ENCODE measurements around the gene VTI1B. TPM values are rescaled to one million over a fixed set of nuclear protein-coding genes. Genes with fewer than 3 reads are reported as not detected.

The VTI1B gene
- total RNA-seq, 8 experiments from 2014 or later: 48.8 to 90.4 (median 63.4) TPM

DNA sequence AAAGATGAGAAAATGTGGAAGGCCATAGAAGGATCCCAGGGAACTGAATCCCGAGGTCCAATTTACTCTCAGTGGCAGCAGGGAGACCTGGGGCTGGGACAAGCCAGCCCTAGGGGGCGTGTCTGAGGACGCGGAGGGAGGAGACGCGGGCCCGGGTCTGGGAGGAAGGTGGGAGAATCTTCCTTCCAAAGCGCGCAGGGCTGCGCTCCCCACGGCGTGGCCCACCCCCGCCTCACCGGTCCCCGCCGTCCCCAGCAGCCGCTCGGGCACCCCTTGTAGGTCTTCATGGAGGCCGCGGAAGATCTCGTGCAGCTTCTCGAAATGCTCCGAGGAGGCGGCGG, 323 bp downstream of the VTI1B start:
- in situ Hi-C loops (cut with MboI; ENCODE audit: low pct_unique_long_range_greater_than_20kb in 2 of 9, low sequenced_read_pairs in 9 of 9, unreplicated experiment in 9 of 9): loop anchor here in 1 of 9 experiments (10.0 kb wide), 1 partner anchor 49 kb away; no protein-coding TSS in a partner anchor
- peak overlapping the region; percentile 62 to 100 (median 94) for H3K4me3 ChIP-seq
- WGBS, 10 experiments: 0% methylated on average over 1 to 2 of the region's 25 CpGs; no CpG with 5 or more reads in 7 of the 10 experiments
- H3K27ac ChIP-seq: peak overlapping the region; percentile 99 to 100
- ATAC-seq (replicated peaks in 6 of 8): peak; percentile 61 to 87 (median 84)
- peaks cover 4 to 12% of the 10 kb centered on the region in 2 donors for H3K4me1 ChIP-seq (replicated peaks in 1 of 2)

- H3K27ac ChIP-seq: peak overlapping the region in 1 of 2 donors; percentile 100
- 2 to 53% (median 31%) methylated on average over 3 to 5 of the region's 5 CpGs for WGBS, 10 experiments
- H3K4me3 ChIP-seq: peak overlapping the region; percentile 62 to 100 (median 94)
- no peak for ATAC-seq (replicated peaks in 6 of 8)
- in situ Hi-C loops (cut with MboI; ENCODE audit: low pct_unique_long_range_greater_than_20kb in 2 of 9, low sequenced_read_pairs in 9 of 9, unreplicated experiment in 9 of 9): loop anchor here in 1 of 9 experiments (10.0 kb wide), 1 partner anchor 49 kb away; no protein-coding TSS in a partner anchor
- peaks cover 4 to 12% of the 10 kb centered on the region in 2 donors for H3K4me1 ChIP-seq (replicated peaks in 1 of 2)
These were observed 981 bp downstream of the VTI1B start for GRCh38 chr14:67673451-67673850.

DNA sequence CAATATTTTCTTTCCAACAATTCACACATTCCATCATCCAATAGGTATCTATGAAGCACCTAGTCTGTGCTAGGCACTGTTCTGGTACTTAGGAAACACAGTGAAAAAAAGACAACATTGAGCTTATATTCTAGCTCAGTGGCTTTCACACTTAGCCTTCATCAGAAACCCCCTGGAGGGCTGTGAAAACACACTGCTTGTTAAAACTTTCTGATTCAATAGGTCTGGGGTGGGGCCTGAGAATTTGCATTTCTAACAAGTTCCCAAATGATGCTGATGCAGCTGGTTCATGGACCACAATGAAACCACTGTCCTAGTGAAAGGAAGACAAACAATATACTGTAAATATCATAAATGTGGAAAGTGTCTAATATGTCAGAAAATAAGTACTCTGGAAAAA, 5.9 kb downstream of the VTI1B start:
- H3K4me1 ChIP-seq (replicated peaks in 1 of 2): peaks cover 4 to 9% of the 10 kb centered on the region in 2 donors
- no peak overlapping the region for H3K27ac ChIP-seq
- no peak for ATAC-seq (replicated peaks in 6 of 8)
- in situ Hi-C loops (cut with MboI; ENCODE audit: low pct_unique_long_range_greater_than_20kb in 2 of 9, low sequenced_read_pairs in 9 of 9, unreplicated experiment in 9 of 9): no loop called here
- no peak overlapping the region for H3K4me3 ChIP-seq

DNA sequence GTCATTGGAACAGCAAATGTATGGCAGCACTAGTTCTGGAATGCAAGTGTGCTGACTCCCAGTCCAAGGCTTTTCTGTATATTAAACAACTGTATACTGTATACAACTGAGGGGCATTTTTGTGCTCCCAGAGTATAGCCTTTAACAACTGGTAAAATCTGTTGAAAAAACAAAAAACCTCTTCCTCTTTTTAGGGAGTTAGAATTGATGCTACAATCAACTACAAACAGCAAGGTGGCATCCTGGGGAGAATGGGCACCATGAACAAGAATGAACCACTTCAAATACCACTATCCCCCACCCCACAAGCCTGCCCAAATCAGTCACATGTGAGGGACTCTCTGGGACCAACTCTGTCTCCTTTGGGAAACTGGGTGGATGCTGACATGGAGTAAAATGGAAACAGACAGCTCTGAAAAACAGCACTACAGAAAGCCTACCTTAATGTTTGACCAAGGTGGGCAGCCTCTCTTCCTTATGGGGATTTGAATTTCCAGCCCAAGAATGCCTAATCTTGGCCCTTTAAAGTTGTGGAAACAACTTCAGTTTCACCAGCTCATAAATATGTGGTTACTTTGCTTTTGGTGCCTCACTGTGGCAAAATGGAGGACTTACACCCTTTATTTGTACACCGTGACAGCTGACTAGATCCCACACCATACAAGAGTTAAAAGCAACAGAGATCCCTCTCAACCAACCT, 7.5 kb downstream of the VTI1B start:
- WGBS, 10 experiments: 0 to 89% (median 50%) methylated on average over 1 of the region's 1 CpG; no CpG with 5 or more reads in 4 of the 10 experiments
- ATAC-seq (replicated peaks in 6 of 8): peak in 6 of 8 experiments; percentile 38 to 89 (median 73)
- in situ Hi-C loops (cut with MboI; ENCODE audit: low pct_unique_long_range_greater_than_20kb in 2 of 9, low sequenced_read_pairs in 9 of 9, unreplicated experiment in 9 of 9): no loop called here
- H3K4me3 ChIP-seq: no peak overlapping the region
- no peaks in the 10 kb centered on the region for H3K4me1 ChIP-seq (replicated peaks in 1 of 2)
- H3K27ac ChIP-seq: no peak overlapping the region

- peak in 3 of 8 experiments; percentile 58 to 90 (median 88) for ATAC-seq (replicated peaks in 6 of 8)
- Histone ChIP-seq H3K27ac (no peak overlapping the region), H3K4me1 (replicated peaks in 1 of 2) (no peaks in the 10 kb centered on the region), H3K4me3 (no peak overlapping the region)
- in situ Hi-C loops (cut with MboI; ENCODE audit: low pct_unique_long_range_greater_than_20kb in 2 of 9, low sequenced_read_pairs in 9 of 9, unreplicated experiment in 9 of 9): no loop called here
- 0 to 100% (median 90%) methylated on average over 1 to 2 of the region's 2 CpGs; no CpG with 5 or more reads in 5 of the 10 experiments for WGBS, 10 experiments
These were observed 8.6 kb downstream of the VTI1B start for GRCh38 chr14:67665868-67666267.

GRCh38 chr14:67663633-67664032, 10.8 kb downstream of the VTI1B start:
- 86 to 100% (median 100%) methylated on average over 1 to 4 of the region's 4 CpGs; no CpG with 5 or more reads in 1 of the 10 experiments for WGBS, 10 experiments
- H3K27ac ChIP-seq: no peak overlapping the region
- in situ Hi-C loops (cut with MboI; ENCODE audit: low pct_unique_long_range_greater_than_20kb in 2 of 9, low sequenced_read_pairs in 9 of 9, unreplicated experiment in 9 of 9): no loop called here
- H3K4me3 ChIP-seq: no peak overlapping the region
- H3K4me1 ChIP-seq (replicated peaks in 1 of 2): no peaks in the 10 kb centered on the region
- no peak for ATAC-seq (replicated peaks in 6 of 8)

- ATAC-seq (replicated peaks in 6 of 8): peak in 1 of 8 experiments; percentile 24
- Histone ChIP-seq H3K4me3 (no peak overlapping the region), H3K27ac (no peak overlapping the region), H3K4me1 (replicated peaks in 1 of 2) (no peaks in the 10 kb centered on the region)
- 50 to 93% (median 68%) methylated on average over 1 to 5 of the region's 6 CpGs; no CpG with 5 or more reads in 3 of the 10 experiments for WGBS, 10 experiments
- in situ Hi-C loops (cut with MboI; ENCODE audit: low pct_unique_long_range_greater_than_20kb in 2 of 9, low sequenced_read_pairs in 9 of 9, unreplicated experiment in 9 of 9): no loop called here
These were observed 20.7 kb downstream of the VTI1B start for GRCh38 chr14:67653651-67654280.

- in situ Hi-C loops (cut with MboI; ENCODE audit: low pct_unique_long_range_greater_than_20kb in 2 of 9, low sequenced_read_pairs in 9 of 9, unreplicated experiment in 9 of 9): no loop called here
- H3K4me3 ChIP-seq: no peak overlapping the region
- H3K4me1 ChIP-seq (replicated peaks in 1 of 2): no peaks in the 10 kb centered on the region
- ATAC-seq (replicated peaks in 6 of 8): no peak
- 40 to 100% (median 88%) methylated on average over 1 of the region's 1 CpG; no CpG with 5 or more reads in 3 of the 10 experiments for WGBS, 10 experiments
- H3K27ac ChIP-seq: no peak overlapping the region
These were observed 22.2 kb downstream of the VTI1B start for GRCh38 chr14:67652189-67652588.

GRCh38 chr14:67650694-67651093, 23.7 kb downstream of the VTI1B start:
- WGBS, 10 experiments: 0 to 100% (median 43%) methylated on average over 1 to 2 of the region's 2 CpGs; no CpG with 5 or more reads in 6 of the 10 experiments
- in situ Hi-C loops (cut with MboI; ENCODE audit: low pct_unique_long_range_greater_than_20kb in 2 of 9, low sequenced_read_pairs in 9 of 9, unreplicated experiment in 9 of 9): no loop called here
- Histone ChIP-seq H3K4me3 (no peak overlapping the region), H3K27ac (no peak overlapping the region), H3K4me1 (replicated peaks in 1 of 2) (no peaks in the 10 kb centered on the region)
- ATAC-seq (replicated peaks in 6 of 8): peak in 1 of 8 experiments; percentile 81

- no peak for ATAC-seq (replicated peaks in 6 of 8)
- no peak overlapping the region for H3K27ac ChIP-seq
- no peaks in the 10 kb centered on the region for H3K4me1 ChIP-seq (replicated peaks in 1 of 2)
- in situ Hi-C loops (cut with MboI; ENCODE audit: low pct_unique_long_range_greater_than_20kb in 2 of 9, low sequenced_read_pairs in 9 of 9, unreplicated experiment in 9 of 9): no loop called here
- no peak overlapping the region for H3K4me3 ChIP-seq
- WGBS, 10 experiments: 0 to 100% (median 92%) methylated on average over 1 of the region's 1 CpG; no CpG with 5 or more reads in 4 of the 10 experiments
These were observed 24.3 kb downstream of the VTI1B start for GRCh38 chr14:67650151-67650550.

GRCh38 chr14:67646131-67646530, 28.3 kb downstream of the VTI1B start:
- no peak for ATAC-seq (replicated peaks in 6 of 8)
- in situ Hi-C loops (cut with MboI; ENCODE audit: low pct_unique_long_range_greater_than_20kb in 2 of 9, low sequenced_read_pairs in 9 of 9, unreplicated experiment in 9 of 9): no loop called here
- H3K4me1 ChIP-seq (replicated peaks in 1 of 2): no peaks in the 10 kb centered on the region
- H3K27ac ChIP-seq: no peak overlapping the region
- 80 to 100% (median 90%) methylated on average over 1 to 3 of the region's 3 CpGs; no CpG with 5 or more reads in 4 of the 10 experiments for WGBS, 10 experiments
- H3K4me3 ChIP-seq: no peak overlapping the region

DNA sequence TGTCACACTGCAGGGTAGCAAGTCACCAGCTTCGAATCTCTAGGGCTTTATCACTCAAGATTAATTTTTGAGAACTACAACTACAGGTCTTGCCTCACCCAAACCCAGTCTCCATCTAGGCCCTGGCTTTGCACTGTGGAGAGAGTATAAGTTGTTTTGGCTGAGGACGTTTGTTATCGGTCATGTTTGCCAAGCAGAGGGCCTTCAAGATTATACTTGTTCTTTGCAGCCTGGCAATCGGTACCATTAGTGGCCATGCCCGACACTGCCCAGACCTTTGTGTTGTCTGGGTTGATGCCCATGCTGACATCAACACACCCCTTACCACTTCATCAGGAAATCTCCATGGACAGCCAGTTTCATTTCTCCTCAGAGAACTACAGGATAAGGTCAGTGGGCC, 29.0 kb downstream of the VTI1B start:
- no peak overlapping the region for H3K4me3 ChIP-seq
- ATAC-seq (replicated peaks in 6 of 8): no peak
- no peak overlapping the region for H3K27ac ChIP-seq
- no peaks in the 10 kb centered on the region for H3K4me1 ChIP-seq (replicated peaks in 1 of 2)
- in situ Hi-C loops (cut with MboI; ENCODE audit: low pct_unique_long_range_greater_than_20kb in 2 of 9, low sequenced_read_pairs in 9 of 9, unreplicated experiment in 9 of 9): no loop called here
- 83 to 100% (median 91%) methylated on average over 1 to 5 of the region's 5 CpGs; no CpG with 5 or more reads in 4 of the 10 experiments for WGBS, 10 experiments

DNA sequence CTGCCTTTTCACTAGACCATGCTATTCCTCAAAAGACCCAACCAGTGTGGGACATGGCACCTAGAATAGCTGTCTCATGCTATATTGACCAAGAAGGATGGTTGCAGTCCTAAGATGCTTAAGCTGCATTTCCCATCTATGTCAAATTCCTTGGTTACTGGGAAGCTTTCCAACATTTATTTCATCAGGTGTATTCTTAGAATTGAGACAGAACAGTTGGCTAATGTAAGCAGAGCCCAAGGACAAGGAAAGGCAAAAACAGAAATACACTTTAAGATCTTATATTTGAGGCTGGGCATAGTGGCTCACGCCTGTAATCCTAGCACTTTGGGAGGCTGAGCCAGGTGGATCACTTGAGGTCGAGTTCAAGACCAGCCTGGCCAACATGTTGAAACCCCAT, 30.0 kb downstream of the VTI1B start:
- 79 to 100% (median 95%) methylated on average over 1 to 2 of the region's 2 CpGs; no CpG with 5 or more reads in 4 of the 10 experiments for WGBS, 10 experiments
- ATAC-seq (replicated peaks in 6 of 8): no peak
- H3K4me1 ChIP-seq (replicated peaks in 1 of 2): no peaks in the 10 kb centered on the region
- H3K27ac ChIP-seq: no peak overlapping the region
- H3K4me3 ChIP-seq: no peak overlapping the region
- in situ Hi-C loops (cut with MboI; ENCODE audit: low pct_unique_long_range_greater_than_20kb in 2 of 9, low sequenced_read_pairs in 9 of 9, unreplicated experiment in 9 of 9): no loop called here
